Epithelial cell of esophagus (primary cell): ENCODE measurements around the gene RNF169.
A peak's percentile ranks its signal among the peaks of the same experiment; 100 is the strongest.

Source experiments
- DNase-seq: peaks from one replicate; pipeline ENCODE4 v3.0.0; 2010; ENCODE audit warnings: low read depth
- H3K4me3 ChIP-seq: 2 replicates; pipeline ENCODE4 v1.5.1; 2011; ENCODE audit warnings: mild to moderate bottlenecking, low read length, control low read depth
- TF ChIP-seq, protein P1 (sequence below): IDR thresholded peaks from 2 replicates; pipeline ENCODE4 v1.5.1; 2011; ENCODE audit warnings: low read depth, mild to moderate bottlenecking, low read length, control low read depth, inconsistent platforms; ENCODE audit not compliant: insufficient read depth; ENCODE audit errors: missing control alignments

Gene RNF169

DNA sequence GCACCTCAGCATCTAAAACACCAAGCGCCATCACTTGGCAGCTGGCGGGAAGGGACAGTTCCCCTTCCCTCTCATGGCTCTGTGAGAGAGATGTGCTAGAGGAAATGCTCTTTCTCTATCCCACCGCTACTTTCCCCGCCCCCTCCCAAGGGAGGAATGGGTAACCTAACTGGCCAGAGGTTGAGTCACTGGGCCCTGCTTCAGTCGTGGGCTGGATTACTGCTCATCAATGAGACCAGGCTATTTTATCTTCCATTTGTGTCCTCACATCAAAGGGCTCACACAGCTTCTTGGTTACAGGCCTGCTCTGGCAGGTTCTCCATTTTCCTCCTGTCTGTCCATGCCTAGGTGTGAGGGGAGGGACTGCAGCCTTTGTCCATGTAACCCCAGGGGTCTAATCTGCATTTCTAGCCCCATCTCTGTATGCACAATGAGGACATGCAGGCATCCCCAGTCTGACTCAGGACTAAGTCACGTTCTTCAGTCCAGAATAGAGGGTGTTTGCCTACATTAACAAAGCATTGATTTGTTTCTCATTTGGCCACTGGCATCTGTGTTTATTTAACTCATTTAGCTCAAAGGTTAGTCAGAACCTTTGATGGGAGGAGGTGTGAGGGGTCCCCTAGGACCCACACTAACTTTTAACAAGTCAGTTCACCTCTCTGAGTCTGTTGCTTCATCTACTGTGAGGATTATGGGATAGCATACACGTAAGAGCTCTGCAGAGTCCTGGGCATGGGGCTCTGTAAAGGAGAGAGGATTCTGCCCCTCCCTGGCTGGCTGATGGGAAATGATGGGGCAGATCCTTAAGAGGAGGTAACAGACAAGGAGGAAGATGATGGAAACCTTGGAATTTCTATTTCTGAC, 101.1 kb downstream of the RNF169 start:
- H3K4me3 ChIP-seq: no peak overlapping the region
- DNase-seq: peak; percentile 49
- TF ChIP-seq, protein P1, sequence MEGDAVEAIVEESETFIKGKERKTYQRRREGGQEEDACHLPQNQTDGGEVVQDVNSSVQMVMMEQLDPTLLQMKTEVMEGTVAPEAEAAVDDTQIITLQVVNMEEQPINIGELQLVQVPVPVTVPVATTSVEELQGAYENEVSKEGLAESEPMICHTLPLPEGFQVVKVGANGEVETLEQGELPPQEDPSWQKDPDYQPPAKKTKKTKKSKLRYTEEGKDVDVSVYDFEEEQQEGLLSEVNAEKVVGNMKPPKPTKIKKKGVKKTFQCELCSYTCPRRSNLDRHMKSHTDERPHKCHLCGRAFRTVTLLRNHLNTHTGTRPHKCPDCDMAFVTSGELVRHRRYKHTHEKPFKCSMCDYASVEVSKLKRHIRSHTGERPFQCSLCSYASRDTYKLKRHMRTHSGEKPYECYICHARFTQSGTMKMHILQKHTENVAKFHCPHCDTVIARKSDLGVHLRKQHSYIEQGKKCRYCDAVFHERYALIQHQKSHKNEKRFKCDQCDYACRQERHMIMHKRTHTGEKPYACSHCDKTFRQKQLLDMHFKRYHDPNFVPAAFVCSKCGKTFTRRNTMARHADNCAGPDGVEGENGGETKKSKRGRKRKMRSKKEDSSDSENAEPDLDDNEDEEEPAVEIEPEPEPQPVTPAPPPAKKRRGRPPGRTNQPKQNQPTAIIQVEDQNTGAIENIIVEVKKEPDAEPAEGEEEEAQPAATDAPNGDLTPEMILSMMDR: no peak

DNA sequence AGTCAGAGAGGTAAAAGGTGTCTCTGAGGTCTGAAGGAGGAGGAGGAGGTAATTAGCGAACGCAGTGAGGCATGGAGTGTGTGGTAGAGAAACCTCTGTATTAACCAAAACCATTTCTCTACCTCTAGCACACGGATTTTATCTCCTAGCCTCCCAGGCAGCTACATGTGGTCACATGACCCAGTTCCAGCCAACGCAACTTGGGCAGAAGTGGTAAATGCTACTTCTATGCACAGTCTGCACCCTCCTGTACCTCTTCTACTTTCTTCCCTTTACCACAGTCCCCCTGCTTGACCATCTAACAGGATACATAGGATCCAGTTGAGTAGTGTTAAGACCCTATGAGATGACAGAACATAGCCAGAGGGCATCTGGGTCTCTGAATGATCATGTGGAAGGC, 104.6 kb downstream of the RNF169 start:
- no peak for DNase-seq
- no peak overlapping the region for H3K4me3 ChIP-seq
- TF ChIP-seq, protein P1: no peak

DNA sequence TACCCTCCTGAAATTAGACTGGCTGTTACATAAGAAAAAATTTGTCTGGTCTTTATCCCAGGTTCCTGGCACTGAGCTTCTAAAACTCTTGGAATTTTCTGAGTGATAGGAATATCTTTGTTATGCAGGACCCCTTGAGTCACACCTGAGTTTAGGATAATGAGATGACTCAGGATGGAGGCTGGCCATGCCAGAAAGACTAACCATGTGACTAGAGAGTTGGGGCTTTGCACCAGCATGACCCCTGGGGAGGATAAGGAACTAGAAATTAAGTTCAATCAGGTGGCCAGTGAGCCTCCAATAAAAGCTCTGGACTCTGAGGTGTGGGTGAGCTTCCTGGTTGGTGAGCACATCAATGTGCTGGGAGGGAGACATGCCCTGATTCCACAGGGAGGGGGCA, 112.1 kb downstream of the RNF169 start:
- TF ChIP-seq, protein P1: no peak
- H3K4me3 ChIP-seq: no peak overlapping the region
- DNase-seq: no peak

DNA sequence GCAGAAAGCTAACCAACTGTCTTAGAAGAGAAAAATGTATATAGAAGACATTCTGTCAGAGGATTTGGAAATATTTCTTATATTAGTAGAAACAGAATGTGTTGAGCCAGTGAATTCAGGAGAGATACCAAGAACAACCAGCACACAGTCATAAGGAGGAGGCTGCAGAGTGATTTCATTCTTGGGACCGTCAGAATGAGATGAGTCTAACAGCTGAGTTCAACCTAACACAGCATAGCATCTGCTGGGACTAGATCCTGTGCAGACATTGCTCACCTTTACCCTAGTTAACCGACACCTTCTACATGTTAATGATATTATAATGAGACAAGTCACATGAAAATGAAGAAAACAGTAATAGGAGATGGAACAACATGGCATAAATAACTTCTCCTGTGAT, 114.8 kb downstream of the RNF169 start:
- no peak overlapping the region for H3K4me3 ChIP-seq
- DNase-seq: no peak
- TF ChIP-seq, protein P1: no peak

DNA sequence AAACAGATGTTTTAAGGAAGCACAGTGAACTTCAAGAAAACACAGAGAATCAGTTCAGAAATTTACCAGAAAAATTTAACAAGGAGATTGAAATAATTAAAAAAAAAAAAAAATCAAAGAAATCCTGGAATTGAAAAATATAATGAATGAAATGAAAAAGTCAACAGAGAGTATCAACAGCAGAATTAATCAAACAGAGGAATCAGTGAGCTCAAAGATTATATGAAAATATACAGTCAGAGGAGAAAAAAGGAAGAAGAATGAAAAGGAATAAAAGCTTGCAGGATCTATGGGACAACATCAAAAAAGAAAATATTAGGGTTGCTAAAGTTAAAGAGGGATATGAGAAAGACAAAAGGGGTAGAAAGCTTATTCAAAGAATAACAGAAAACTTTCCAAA, 117.9 kb downstream of the RNF169 start:
- H3K4me3 ChIP-seq: no peak overlapping the region
- DNase-seq: no peak
- TF ChIP-seq, protein P1: no peak

DNA sequence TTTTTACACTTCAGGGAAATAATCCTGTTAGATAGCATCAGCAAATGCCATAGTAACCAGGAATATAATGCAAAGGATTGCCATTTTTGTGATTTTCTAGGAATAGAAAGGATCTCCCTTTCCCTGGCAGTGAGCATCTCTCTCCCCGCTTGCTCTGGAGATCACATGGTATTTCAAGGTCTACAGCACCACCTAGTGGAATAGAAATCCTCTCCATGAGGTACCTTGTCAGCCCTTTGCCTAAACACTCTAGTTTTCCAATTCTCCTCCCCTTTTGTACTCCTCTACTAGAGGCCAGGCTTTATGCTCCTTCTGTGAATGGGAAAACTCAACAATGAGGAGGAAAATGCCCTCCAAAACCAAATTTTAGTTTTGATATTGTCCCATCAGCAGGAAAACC, 121.8 kb downstream of the RNF169 start:
- peak; percentile 41 for DNase-seq
- TF ChIP-seq, protein P1: peak; percentile 18
- H3K4me3 ChIP-seq: no peak overlapping the region

DNA sequence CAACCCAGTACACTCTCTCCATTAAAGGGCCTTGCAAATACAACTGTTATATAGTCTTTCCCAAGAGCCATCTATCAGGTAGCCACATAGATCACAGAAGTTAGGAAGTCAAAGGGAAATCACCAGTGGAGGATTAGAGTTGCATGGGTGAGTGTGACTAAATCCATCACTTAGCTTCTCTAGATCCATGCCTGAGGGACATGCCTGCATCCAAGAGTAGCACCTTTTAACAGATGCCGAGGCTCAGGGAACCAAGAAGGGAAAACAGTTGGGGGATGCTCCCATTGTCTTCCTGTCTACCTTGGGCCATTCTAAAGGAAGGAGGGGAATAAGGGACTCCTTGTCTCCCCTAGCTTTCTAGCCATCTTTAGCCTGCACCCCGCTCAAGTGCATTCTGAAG, 122.4 kb downstream of the RNF169 start:
- TF ChIP-seq, protein P1: no peak
- no peak for DNase-seq

More for the DNA sequence above, 122.4 kb downstream of the RNF169 start:
- no peak overlapping the region for H3K4me3 ChIP-seq
